NCI-H1417 (cell line): ENCODE data around the gene TCF7L2.
"Not testable (repeated sequence)": the region's sequence is repeated elsewhere in the genome, so short reads cannot be mapped to it uniquely, and the experiment has no call there.

Experiments
- DNase-seq, 3 experiments: peaks; one replicate each; lab custom pipeline; 2025; lab: John Stamatoyannopoulos, UW

The TCF7L2 gene

GRCh38 chr10:113094114-113094486 lies 144.1 kb downstream of the TCF7L2 start:
- DNase-seq: no peak

- no peak for DNase-seq
Measured at GRCh38 chr10:113095419-113096127, 145.5 kb downstream of the TCF7L2 start.

- DNase-seq: no peak
Measured at GRCh38 chr10:113096128-113096996, 146.3 kb downstream of the TCF7L2 start.

GRCh38 chr10:113097036-113097435 lies 147.0 kb downstream of the TCF7L2 start:
- no peak for DNase-seq

GRCh38 chr10:113099431-113100183 lies 149.6 kb downstream of the TCF7L2 start:
- DNase-seq: peak in 2 of 3 experiments; percentile 11 to 69

- no peak for DNase-seq
Measured at GRCh38 chr10:113100281-113100680, 150.2 kb downstream of the TCF7L2 start.

- DNase-seq: no peak
Measured at GRCh38 chr10:113103131-113103840, 153.2 kb downstream of the TCF7L2 start.

GRCh38 chr10:113104047-113104446 lies 154.0 kb downstream of the TCF7L2 start:
- no peak for DNase-seq

GRCh38 chr10:113108194-113108835 lies 158.3 kb downstream of the TCF7L2 start:
- DNase-seq: peak in 1 of 3 experiments; percentile 7

GRCh38 chr10:113108948-113109347 lies 158.9 kb downstream of the TCF7L2 start:
- peak in 1 of 3 experiments; percentile 5 for DNase-seq

GRCh38 chr10:113109482-113109881 lies 159.4 kb downstream of the TCF7L2 start:
- DNase-seq: not testable (repeated sequence)

GRCh38 chr10:113111260-113111659 lies 161.2 kb downstream of the TCF7L2 start:
- DNase-seq: no peak

GRCh38 chr10:113111900-113112853 lies 162.1 kb downstream of the TCF7L2 start:
- no peak for DNase-seq

- no peak for DNase-seq
Measured at GRCh38 chr10:113113241-113113640, 163.2 kb downstream of the TCF7L2 start.

GRCh38 chr10:113113918-113114317 lies 163.9 kb downstream of the TCF7L2 start:
- DNase-seq: no peak

- DNase-seq: peak in 1 of 3 experiments; percentile 31
Measured at GRCh38 chr10:113115556-113115955, 165.5 kb downstream of the TCF7L2 start.

- no peak for DNase-seq
Measured at GRCh38 chr10:113118882-113119281, 168.8 kb downstream of the TCF7L2 start.

GRCh38 chr10:113119801-113120200 lies 169.8 kb downstream of the TCF7L2 start:
- no peak for DNase-seq

- no peak for DNase-seq
Measured at GRCh38 chr10:113121153-113121552, 171.1 kb downstream of the TCF7L2 start.

- DNase-seq: no peak
Measured at GRCh38 chr10:113122947-113123346, 172.9 kb downstream of the TCF7L2 start.
